Pons (tissue), 1 donor: ENCODE measurements around the gene CCDC27.
A peak's percentile ranks its signal among the peaks of the same experiment; 100 is the strongest.

ENCODE experiments used
- DNase-seq: peaks from one replicate; pipeline ENCODE4 v3.0.0-alpha.2; 2016; ENCODE audit warnings: low spot score

CCDC27 gene

GRCh38 chr1:3759164-3759563, 6.9 kb downstream of the CCDC27 start:
- DNase-seq, result no peak

GRCh38 chr1:3759796-3760195, 7.5 kb downstream of the CCDC27 start:
- no peak for DNase-seq

GRCh38 chr1:3761296-3762010, 9.2 kb downstream of the CCDC27 start:
- no peak for DNase-seq

GRCh38 chr1:3762151-3762872, 10.1 kb downstream of the CCDC27 start:
- no peak for DNase-seq

- DNase-seq, result no peak
Observed at GRCh38 chr1:3762873-3763228, 10.6 kb downstream of the CCDC27 start.

GRCh38 chr1:3763351-3764125, 11.3 kb downstream of the CCDC27 start:
- DNase-seq, result no peak

GRCh38 chr1:3767328-3767925, 15.2 kb downstream of the CCDC27 start:
- no peak for DNase-seq

GRCh38 chr1:3768811-3769390, 16.7 kb downstream of the CCDC27 start:
- DNase-seq, result no peak

- DNase-seq, result no peak
Observed at GRCh38 chr1:3770047-3770765, 18.0 kb downstream of the CCDC27 start.

- DNase-seq, result no peak
Observed at GRCh38 chr1:3771108-3772026, 19.1 kb downstream of the CCDC27 start.

GRCh38 chr1:3772027-3772714, 19.9 kb downstream of the CCDC27 start:
- peak; percentile 45 for DNase-seq

- peak; percentile 32 for DNase-seq
Observed at GRCh38 chr1:3772715-3773571, 20.7 kb downstream of the CCDC27 start, which contains the start of gene SMIM1. Gene SMIM1, plus strand, starts transcription at chr1:3772749. Its CDS starts 2,625 bp downstream, at chr1:3775374.

GRCh38 chr1:3773572-3774275, 21.5 kb downstream of the CCDC27 start:
- no peak for DNase-seq

- DNase-seq, result peak; percentile 50
Observed at GRCh38 chr1:3774276-3774945, 22.2 kb downstream of the CCDC27 start.

- no peak for DNase-seq
Observed at GRCh38 chr1:3774946-3775489, 22.8 kb downstream of the CCDC27 start.

GRCh38 chr1:3775490-3776230, 23.4 kb downstream of the CCDC27 start:
- peak; percentile 64 for DNase-seq
